Lower leg skin (tissue), 4 donors: ENCODE measurements around the gene MLLT3. TPM values are rescaled to one million over a fixed set of nuclear protein-coding genes. Genes with fewer than 3 reads are reported as not detected.

Source experiments
- DNase-seq, 2 donors: peaks; one replicate each; pipeline ENCODE4 v3.0.0-alpha.2; 2019; ENCODE audit warnings: low spot score in 2 of 2
- H3K4me3 ChIP-seq: fragments of 200-600 bp; sonication (generic); 2 replicates; pipeline ENCODE4 v1.5.1; 2017; ENCODE audit warnings: mild to moderate bottlenecking, low read depth; ENCODE audit not compliant: poor library complexity, severe bottlenecking
- CTCF ChIP-seq, 3 donors: fragments of 450-650 bp; IDR thresholded peaks; one replicate each; pipeline ENCODE4 v1.5.1; 2016; ENCODE audit warnings: antibody characterized with exemption in 3 of 3, mild to moderate bottlenecking in 3 of 3, moderate library complexity in 2 of 3
- POLR2A ChIP-seq, 2 donors: fragments of 450-650 bp; IDR thresholded peaks; one replicate each; pipeline ENCODE4 v1.6.1; 2016 to 2017; ENCODE audit warnings: antibody characterized with exemption in 2 of 2, mild to moderate bottlenecking in 1 of 2, moderate library complexity in 1 of 2
- WGBS, 2 donors: methylation state at CpG; one replicate each; pipeline ENCODE4 v1.1.5; 2018; 5-methylcytosine and 5-hydroxymethylcytosine counted together
- intact Hi-C: fragments of 100-400 bp; cut with DNase I; formaldehyde crosslinking; loops from one replicate; pipeline ENCODE4 v1.15.0; 2023; ENCODE audit warnings: low total_unique reads
- total RNA-seq, 4 donors: library from RNA; depleted of rRNA; stranded (reverse); fragments of >200 nt; gene quantifications; one replicate each; pipeline ENCODE4 v1.1.0, GENCODE V29; 2016

MLLT3 gene
- total RNA-seq = 10 to 100 TPM; 10.6 to 15.2 (median 12.5) TPM

- intact Hi-C loops = loop anchor here (5.0 to 10.0 kb wide), 3 partner anchors 60 to 322 kb away; partner anchors contain the start of gene FOCAD
- TF ChIP-seq POLR2A (IDR thresholded peaks at IDR 0.05) (no peak), CTCF (IDR thresholded peaks at IDR 0.05) (no peak)
- WGBS, 2 donors = 0% methylated on average over 36 to 41 of the region's 41 CpGs
- H3K4me3 ChIP-seq = peak within 1 kb of the TSS; percentile 61
- peak; percentile 93 to 99 for DNase-seq
Observed at GRCh38 chr9:20622330-20623020, at the start of gene MLLT3. Gene MLLT3, minus strand, starts transcription at chr9:20622499.

- TF ChIP-seq POLR2A (IDR thresholded peaks at IDR 0.05) (no peak), CTCF (IDR thresholded peaks at IDR 0.05) (no peak)
- intact Hi-C loops = no loop called here
- no peak overlapping the region for H3K4me3 ChIP-seq
- DNase-seq = no peak
- WGBS, 2 donors = 79 to 81% methylated on average over 4 of the region's 4 CpGs
Observed at GRCh38 chr9:20671635-20672034, 49.3 kb upstream of the MLLT3 start.

- intact Hi-C loops = no loop called here
Observed at GRCh38 chr9:20670395-20670794, 48.1 kb upstream of the MLLT3 start.

GRCh38 chr9:20664501-20664900 is 42.2 kb upstream of the MLLT3 start:
- 90 to 93% methylated on average over 3 of the region's 3 CpGs for WGBS, 2 donors
- no peak overlapping the region for H3K4me3 ChIP-seq
- intact Hi-C loops = no loop called here
- no peak for DNase-seq
- TF ChIP-seq CTCF (IDR thresholded peaks at IDR 0.05) = no peak
- TF ChIP-seq POLR2A (IDR thresholded peaks at IDR 0.05) = no peak

More at GRCh38 chr9:20670395-20670794, 48.1 kb upstream of the MLLT3 start:
- TF ChIP-seq POLR2A (IDR thresholded peaks at IDR 0.05) (no peak), CTCF (IDR thresholded peaks at IDR 0.05) (no peak)
- WGBS, 2 donors = 75 to 78% methylated on average over 6 of the region's 6 CpGs
- no peak for DNase-seq
- no peak overlapping the region for H3K4me3 ChIP-seq

GRCh38 chr9:20663133-20663532 is 40.8 kb upstream of the MLLT3 start:
- no peak overlapping the region for H3K4me3 ChIP-seq
- no peak for TF ChIP-seq CTCF (IDR thresholded peaks at IDR 0.05)
- TF ChIP-seq POLR2A (IDR thresholded peaks at IDR 0.05) = no peak
- 94 to 95% methylated on average over 2 of the region's 2 CpGs for WGBS, 2 donors
- DNase-seq = no peak
- intact Hi-C loops = no loop called here

GRCh38 chr9:20662156-20662555 is 39.9 kb upstream of the MLLT3 start:
- intact Hi-C loops = no loop called here
- DNase-seq = no peak
- TF ChIP-seq CTCF (IDR thresholded peaks at IDR 0.05) (no peak), POLR2A (IDR thresholded peaks at IDR 0.05) (no peak)
- 56 to 69% methylated on average over 3 of the region's 3 CpGs for WGBS, 2 donors
- H3K4me3 ChIP-seq = no peak overlapping the region
